A549 (cell line): Measurements from ENCODE around the gene ADPRHL1. TPM values are rescaled to one million over a fixed set of nuclear protein-coding genes. Genes with fewer than 3 reads are reported as not detected.

ENCODE experiments used
- ATAC-seq, 2 experiments: fragments of 200-7000 bp in 1 of 2; fragments of >200 bp in 1 of 2; cut with Nextera tagmentation in 1 of 2; cut with Tn5 transposase in 1 of 2; 3 replicates each; pipeline versions ENCODE4 v1.8.0 to v1.9.1; 2018 to 2020; ENCODE audit warnings: mild to moderate bottlenecking in 1 of 2, moderate library complexity in 1 of 2
- CTCF ChIA-PET: fragments of 300-600 bp; sonication (Branson Sonifier 250); formaldehyde crosslinking; extraction: SDS; loops from one replicate; lab custom pipeline; 2021; ENCODE audit warnings: antibody characterized with exemption, inconsistent platforms; lab: Yijun Ruan, JAX
- POLR2A ChIA-PET: fragments of 350-600 bp; formaldehyde crosslinking; extraction: SDS; loops from one replicate; lab custom pipeline; 2021; ENCODE audit warnings: antibody characterized with exemption, inconsistent platforms; lab: Yijun Ruan, JAX
- DNase-seq, 2 experiments: peaks; one replicate each; pipeline versions ENCODE4 v3.0.0 to v3.0.0-alpha.2; 2011 to 2016; ENCODE audit warnings: low read depth in 1 of 2, low spot score in 1 of 2
- FAIRE-seq: peaks from 2 replicates; lab custom pipeline; 2011; peaks lifted over from hg19 to GRCh38; lab: Jason Lieb, UNC
- H3K27ac ChIP-seq, 2 experiments: fragments of >200 bp; sonication (Bioruptor Twin); formaldehyde crosslinking; 3 replicates each; pipeline ENCODE4 v1.5.1; 2016 to 2017
- H3K4me1 ChIP-seq: fragments of >200 bp; sonication (Bioruptor Twin); formaldehyde crosslinking; 3 replicates; pipeline ENCODE4 v1.6.1; 2016
- H3K4me2 ChIP-seq: fragments of >200 bp; sonication (Bioruptor Twin); formaldehyde crosslinking; 3 replicates; pipeline ENCODE4 v1.6.1; 2016
- H3K4me3 ChIP-seq: fragments of >200 bp; sonication (Bioruptor Twin); formaldehyde crosslinking; 3 replicates; pipeline ENCODE4 v1.5.1; 2016
- H3K9me3 ChIP-seq: fragments of >200 bp; sonication (Bioruptor Twin); formaldehyde crosslinking; 3 replicates; pipeline ENCODE4 v1.6.1; 2016
- CBX2 ChIP-seq: fragments of 200-600 bp; sonication (generic); IDR thresholded peaks from 2 replicates; pipeline ENCODE4 v1.6.1; 2016; ENCODE audit warnings: low read depth, mild to moderate bottlenecking, borderline replicate concordance
- CBX8 ChIP-seq: fragments of 200-600 bp; sonication (generic); IDR thresholded peaks from 2 replicates; pipeline ENCODE4 v1.6.1; 2016
- EP300 ChIP-seq, 2 experiments: fragments of >200 bp; sonication (Bioruptor Twin); formaldehyde crosslinking; IDR thresholded peaks; 2 replicates in 1 of 2; 3 replicates in 1 of 2; pipeline ENCODE4 v1.6.1; 2016 to 2017
- ESRRA ChIP-seq: fragments of 150-350 bp; IDR thresholded peaks from 2 replicates; pipeline ENCODE4 v1.6.1; 2014; ENCODE audit warnings: mild to moderate bottlenecking, low read length, borderline replicate concordance
- FOSB ChIP-seq: fragments of 250-450 bp; sonication (Bioruptor Pico); IDR thresholded peaks from 2 replicates; pipeline ENCODE4 v1.5.0; 2020; ENCODE audit warnings: mild to moderate bottlenecking, moderate library complexity
- HDAC2 ChIP-seq: fragments of 200-600 bp; sonication (generic); IDR thresholded peaks from 2 replicates; pipeline ENCODE4 v1.6.1; 2016
- HOXB13 ChIP-seq: fragments of 250-450 bp; sonication (Bioruptor Pico); IDR thresholded peaks from 2 replicates; pipeline ENCODE4 v1.5.0; 2020; ENCODE audit warnings: low read depth, mild to moderate bottlenecking, moderate library complexity
- JUNB ChIP-seq: fragments of >200 bp; sonication (Bioruptor Twin); formaldehyde crosslinking; IDR thresholded peaks from 2 replicates; pipeline ENCODE4 v1.6.1; 2016
- MAFK ChIP-seq: fragments of 450-650 bp; IDR thresholded peaks from 2 replicates; pipeline ENCODE4 v1.6.1; 2014; ENCODE audit not compliant: partially characterized antibody
- NPAS2 ChIP-seq: fragments of 250-450 bp; sonication (Bioruptor Pico); IDR thresholded peaks from 2 replicates; pipeline ENCODE4 v1.8.0; 2022; ENCODE audit warnings: mild to moderate bottlenecking, moderate library complexity, borderline replicate concordance
- NR3C1 ChIP-seq: fragments of >200 bp; sonication (Bioruptor Twin); formaldehyde crosslinking; IDR thresholded peaks from 3 replicates; pipeline ENCODE4 v1.6.1; 2017
- POLR2AphosphoS2 ChIP-seq: conservative IDR thresholded peaks from 2 replicates; pipeline ENCODE4 v1.6.1; 2012; ENCODE audit warnings: low read length, improper control_type of control experiment, inconsistent platforms
- SREBF2 ChIP-seq: fragments of 450-650 bp; IDR thresholded peaks from 2 replicates; pipeline ENCODE4 v1.6.1; 2014; ENCODE audit warnings: mild to moderate bottlenecking, moderate library complexity
- ZC3H11A ChIP-seq: fragments of 450-650 bp; IDR thresholded peaks from 2 replicates; pipeline ENCODE4 v1.6.1; 2014; ENCODE audit warnings: antibody characterized with exemption, mild to moderate bottlenecking
- ZNF302 ChIP-seq: fragments of 250-450 bp; sonication (Bioruptor Pico); IDR thresholded peaks from 2 replicates; pipeline ENCODE4 v1.9.0; 2021; ENCODE audit warnings: inconsistent platforms, mild to moderate bottlenecking, moderate library complexity
- WGBS: methylation state at CpG from one replicate; pipeline ENCODE4 v1.1.6; 2017; ENCODE audit errors: missing lambda C conversion rate; 5-methylcytosine and 5-hydroxymethylcytosine counted together
- polyA plus RNA-seq, 4 experiments: library from polyadenylated mRNA; depleted of rRNA in 3 of 4; stranded (reverse); fragments of >200 nt; fragmentation: RNase III in 1 of 4; extraction: RNeasy Plus Mini Kit Qiagen cat#74134 plus additional on column Dnase treatment in 1 of 4; gene quantifications; 2 replicates in 3 of 4; 3 replicates in 1 of 4; pipeline ENCODE4 v1.2.3, GENCODE V29; 2011 to 2017
- TF ChIP-seq, protein P1 (sequence below): fragments of 200-600 bp; sonication (generic); IDR thresholded peaks from 2 replicates; pipeline ENCODE4 v1.6.1; 2016; ENCODE audit warnings: antibody characterized with exemption, mild to moderate bottlenecking, moderate library complexity
- TF ChIP-seq, protein P2 (sequence below): fragments of 250-450 bp; sonication (Bioruptor Pico); IDR thresholded peaks from 2 replicates; pipeline ENCODE4 v1.5.0; 2021; ENCODE audit warnings: mild to moderate bottlenecking, moderate library complexity, borderline replicate concordance
- TF ChIP-seq, protein P3 (sequence below): IDR thresholded peaks from 2 replicates; pipeline ENCODE4 v1.6.1; 2012

The ADPRHL1 gene
- polyA plus RNA-seq, 2 of the 4 experiments (the other 2 are of a cell fraction): 11.0 to 11.4 TPM

DNA sequence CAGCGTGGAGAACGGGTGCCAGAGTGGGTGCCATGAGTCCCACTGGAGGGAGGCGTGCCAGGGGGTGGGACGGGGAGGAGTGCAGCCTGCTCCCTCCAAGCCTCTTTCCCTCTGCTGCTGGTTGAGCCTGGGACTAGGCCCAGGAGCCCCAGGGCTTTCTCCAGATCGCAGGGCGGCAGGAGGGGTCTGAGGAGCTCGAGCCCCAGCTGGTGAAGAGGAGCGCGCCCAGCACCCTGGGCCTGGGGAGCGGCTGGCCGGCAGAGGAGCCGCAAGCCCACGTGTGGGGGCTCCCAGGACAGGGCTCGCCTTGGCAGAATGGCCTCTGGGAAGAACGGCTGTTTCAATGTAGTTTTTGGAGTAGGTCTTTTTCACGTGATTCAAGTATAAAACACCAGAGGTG, 49.4 kb upstream of the ADPRHL1 start (continued):
- TF ChIP-seq, protein P1, sequence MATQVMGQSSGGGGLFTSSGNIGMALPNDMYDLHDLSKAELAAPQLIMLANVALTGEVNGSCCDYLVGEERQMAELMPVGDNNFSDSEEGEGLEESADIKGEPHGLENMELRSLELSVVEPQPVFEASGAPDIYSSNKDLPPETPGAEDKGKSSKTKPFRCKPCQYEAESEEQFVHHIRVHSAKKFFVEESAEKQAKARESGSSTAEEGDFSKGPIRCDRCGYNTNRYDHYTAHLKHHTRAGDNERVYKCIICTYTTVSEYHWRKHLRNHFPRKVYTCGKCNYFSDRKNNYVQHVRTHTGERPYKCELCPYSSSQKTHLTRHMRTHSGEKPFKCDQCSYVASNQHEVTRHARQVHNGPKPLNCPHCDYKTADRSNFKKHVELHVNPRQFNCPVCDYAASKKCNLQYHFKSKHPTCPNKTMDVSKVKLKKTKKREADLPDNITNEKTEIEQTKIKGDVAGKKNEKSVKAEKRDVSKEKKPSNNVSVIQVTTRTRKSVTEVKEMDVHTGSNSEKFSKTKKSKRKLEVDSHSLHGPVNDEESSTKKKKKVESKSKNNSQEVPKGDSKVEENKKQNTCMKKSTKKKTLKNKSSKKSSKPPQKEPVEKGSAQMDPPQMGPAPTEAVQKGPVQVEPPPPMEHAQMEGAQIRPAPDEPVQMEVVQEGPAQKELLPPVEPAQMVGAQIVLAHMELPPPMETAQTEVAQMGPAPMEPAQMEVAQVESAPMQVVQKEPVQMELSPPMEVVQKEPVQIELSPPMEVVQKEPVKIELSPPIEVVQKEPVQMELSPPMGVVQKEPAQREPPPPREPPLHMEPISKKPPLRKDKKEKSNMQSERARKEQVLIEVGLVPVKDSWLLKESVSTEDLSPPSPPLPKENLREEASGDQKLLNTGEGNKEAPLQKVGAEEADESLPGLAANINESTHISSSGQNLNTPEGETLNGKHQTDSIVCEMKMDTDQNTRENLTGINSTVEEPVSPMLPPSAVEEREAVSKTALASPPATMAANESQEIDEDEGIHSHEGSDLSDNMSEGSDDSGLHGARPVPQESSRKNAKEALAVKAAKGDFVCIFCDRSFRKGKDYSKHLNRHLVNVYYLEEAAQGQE: no peak

DNA sequence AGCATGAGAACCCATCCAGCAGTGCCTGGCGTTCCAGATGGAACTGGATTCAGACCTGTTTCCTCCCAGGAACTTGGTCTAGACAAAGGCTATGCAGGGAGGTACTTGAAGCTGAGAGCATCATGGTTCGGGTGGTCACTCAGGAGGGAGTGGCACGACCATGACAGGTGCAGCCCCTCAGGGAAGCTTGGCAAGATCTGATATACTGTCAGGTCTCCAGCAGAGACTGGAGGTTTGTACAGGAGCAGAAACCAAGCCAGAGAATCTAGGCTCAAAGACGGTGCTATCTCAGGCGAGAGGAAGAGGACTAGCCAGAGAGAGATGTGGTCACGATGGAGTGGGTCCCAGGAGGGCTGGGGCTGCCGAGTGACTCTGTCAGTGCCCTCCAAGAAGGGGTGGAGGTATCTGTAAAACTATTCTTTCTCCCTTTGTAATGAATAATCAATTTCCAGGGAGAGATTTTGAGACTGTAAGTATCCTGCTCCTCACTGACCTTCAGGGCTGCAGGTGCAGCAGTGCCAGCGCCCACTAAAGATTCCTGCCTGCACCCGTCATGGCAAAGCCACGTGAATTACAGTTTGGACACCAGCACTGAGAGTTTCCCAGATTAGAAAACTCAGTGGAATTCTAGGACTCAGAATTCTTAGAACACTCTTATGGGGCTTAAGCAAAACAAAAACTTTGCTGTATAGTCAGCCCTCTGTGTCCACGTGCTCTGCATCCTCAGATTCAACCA, 47.4 kb upstream of the ADPRHL1 start:
- ChIA-PET CTCF (no interaction called here), POLR2A (no interaction called here)
- 64% methylated on average over 11 of the region's 11 CpGs for WGBS
- H3K9me3 ChIP-seq: no peaks in the 10 kb centered on the region
- FAIRE-seq (no peak), ATAC-seq (no peak), DNase-seq (no peak)
- H3K27ac ChIP-seq: no peak overlapping the region
- H3K4me3 ChIP-seq: no peak overlapping the region
- no peak overlapping the region for H3K4me2 ChIP-seq
- no peaks in the 10 kb centered on the region for H3K4me1 ChIP-seq
- TF ChIP-seq NPAS2 (CRISPR knock-in tag) (no peak), JUNB (no peak), MAFK (no peak), ZC3H11A (no peak), ESRRA (no peak), CBX2 (no peak), HDAC2 (no peak), FOSB (CRISPR knock-in tag) (no peak), CBX8 (no peak), NR3C1 (no peak)
- TF ChIP-seq, protein P2, sequence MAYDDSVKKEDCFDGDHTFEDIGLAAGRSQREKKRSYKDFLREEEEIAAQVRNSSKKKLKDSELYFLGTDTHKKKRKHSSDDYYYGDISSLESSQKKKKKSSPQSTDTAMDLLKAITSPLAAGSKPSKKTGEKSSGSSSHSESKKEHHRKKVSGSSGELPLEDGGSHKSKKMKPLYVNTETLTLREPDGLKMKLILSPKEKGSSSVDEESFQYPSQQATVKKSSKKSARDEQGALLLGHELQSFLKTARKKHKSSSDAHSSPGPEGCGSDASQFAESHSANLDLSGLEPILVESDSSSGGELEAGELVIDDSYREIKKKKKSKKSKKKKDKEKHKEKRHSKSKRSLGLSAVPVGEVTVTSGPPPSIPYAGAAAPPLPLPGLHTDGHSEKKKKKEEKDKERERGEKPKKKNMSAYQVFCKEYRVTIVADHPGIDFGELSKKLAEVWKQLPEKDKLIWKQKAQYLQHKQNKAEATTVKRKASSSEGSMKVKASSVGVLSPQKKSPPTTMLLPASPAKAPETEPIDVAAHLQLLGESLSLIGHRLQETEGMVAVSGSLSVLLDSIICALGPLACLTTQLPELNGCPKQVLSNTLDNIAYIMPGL: no peak
- TF ChIP-seq, protein P3, sequence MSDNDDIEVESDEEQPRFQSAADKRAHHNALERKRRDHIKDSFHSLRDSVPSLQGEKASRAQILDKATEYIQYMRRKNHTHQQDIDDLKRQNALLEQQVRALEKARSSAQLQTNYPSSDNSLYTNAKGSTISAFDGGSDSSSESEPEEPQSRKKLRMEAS: no peak

DNA sequence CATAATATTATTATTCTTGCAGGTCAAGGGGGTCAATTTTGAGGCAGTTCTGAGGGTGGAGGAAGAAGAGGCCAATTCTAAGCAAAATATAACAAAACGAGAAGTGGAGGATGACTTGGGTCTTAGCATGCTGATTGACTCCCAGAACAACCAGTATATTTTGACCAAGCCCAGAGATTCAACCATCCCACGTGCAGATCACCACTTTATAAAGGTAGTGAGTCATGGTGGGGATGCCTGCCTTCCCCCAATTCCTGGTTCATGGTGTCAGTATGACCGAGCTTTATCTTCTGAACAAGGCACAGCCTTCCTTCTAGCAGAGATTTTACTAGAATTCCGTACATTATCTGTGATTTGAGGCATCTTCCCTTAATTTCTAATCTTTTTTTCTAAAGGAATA, 46.6 kb upstream of the ADPRHL1 start:
- ChIA-PET POLR2A (no interaction called here), CTCF (no interaction called here)
- ATAC-seq (no peak), DNase-seq (no peak), FAIRE-seq (no peak)
- H3K4me3 ChIP-seq: no peak overlapping the region
- H3K27ac ChIP-seq: no peak overlapping the region
- no peak overlapping the region for H3K4me2 ChIP-seq
- no peaks in the 10 kb centered on the region; the same call in 2 of the 3 replicates for H3K4me1 ChIP-seq
- WGBS: 75% methylated on average over 4 of the region's 4 CpGs
- H3K9me3 ChIP-seq: no peaks in the 10 kb centered on the region
- no peak for TF ChIP-seq HOXB13 (CRISPR knock-in tag)
- TF ChIP-seq, protein P3: no peak
- no peak for TF ChIP-seq POLR2AphosphoS2
- no peak for TF ChIP-seq JUNB

DNA sequence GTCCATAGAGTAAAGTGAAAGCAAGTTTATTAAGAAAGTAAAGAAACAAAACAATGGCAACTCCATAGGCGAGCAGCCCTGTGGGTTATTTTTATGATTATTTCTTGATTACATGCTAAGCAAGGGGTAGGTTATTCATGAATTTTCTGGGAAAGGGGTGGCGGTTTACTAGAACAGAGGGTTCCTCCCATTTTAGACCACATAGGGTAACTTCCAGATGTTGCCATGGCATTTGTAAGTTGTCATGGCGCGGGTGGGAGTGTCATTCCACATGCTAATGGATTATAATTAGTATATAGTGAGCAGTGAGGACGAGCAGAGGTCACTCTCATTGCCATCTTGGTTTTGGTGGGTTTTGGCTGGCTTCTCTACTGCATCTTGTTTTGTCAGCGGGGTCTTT, 45.6 kb upstream of the ADPRHL1 start:
- CTCF ChIA-PET: no interaction called here
- ATAC-seq (no peak), DNase-seq (no peak), FAIRE-seq (no peak)
- H3K4me1 ChIP-seq: peaks cover 10% of the 10 kb centered on the region
- H3K27ac ChIP-seq: no peak overlapping the region
- TF ChIP-seq NR3C1: no peak
- no peak for TF ChIP-seq EP300 (IDR thresholded peaks at IDR 0.05)
- no peak for TF ChIP-seq SREBF2
- no peak for TF ChIP-seq ZNF302 (CRISPR knock-in tag)
- no peaks in the 10 kb centered on the region for H3K9me3 ChIP-seq
- H3K4me2 ChIP-seq: no peak overlapping the region
- H3K4me3 ChIP-seq: no peak overlapping the region
- POLR2A ChIA-PET: no interaction called here
- WGBS: 79% methylated on average over 6 of the region's 6 CpGs
